Measurements from ENCODE around the gene ACP6. TPM values are rescaled to one million over a fixed set of nuclear protein-coding genes. Genes with fewer than 3 reads are reported as not detected.

The ACP6 gene
- total and polyA plus RNA-seq, 4 donors, result 9.6 to 25.3 (median 15.6) TPM

GRCh38 chr1:147654511-147654910 lies 15.8 kb downstream of the ACP6 start:
- DNase-seq (no peak), ATAC-seq (ENCODE audit: insufficient read depth, low FRiP score) (no peak)
- WGBS, 2 donors, result 95 to 96% methylated on average over 5 of the region's 5 CpGs
- TF ChIP-seq, protein P1, sequence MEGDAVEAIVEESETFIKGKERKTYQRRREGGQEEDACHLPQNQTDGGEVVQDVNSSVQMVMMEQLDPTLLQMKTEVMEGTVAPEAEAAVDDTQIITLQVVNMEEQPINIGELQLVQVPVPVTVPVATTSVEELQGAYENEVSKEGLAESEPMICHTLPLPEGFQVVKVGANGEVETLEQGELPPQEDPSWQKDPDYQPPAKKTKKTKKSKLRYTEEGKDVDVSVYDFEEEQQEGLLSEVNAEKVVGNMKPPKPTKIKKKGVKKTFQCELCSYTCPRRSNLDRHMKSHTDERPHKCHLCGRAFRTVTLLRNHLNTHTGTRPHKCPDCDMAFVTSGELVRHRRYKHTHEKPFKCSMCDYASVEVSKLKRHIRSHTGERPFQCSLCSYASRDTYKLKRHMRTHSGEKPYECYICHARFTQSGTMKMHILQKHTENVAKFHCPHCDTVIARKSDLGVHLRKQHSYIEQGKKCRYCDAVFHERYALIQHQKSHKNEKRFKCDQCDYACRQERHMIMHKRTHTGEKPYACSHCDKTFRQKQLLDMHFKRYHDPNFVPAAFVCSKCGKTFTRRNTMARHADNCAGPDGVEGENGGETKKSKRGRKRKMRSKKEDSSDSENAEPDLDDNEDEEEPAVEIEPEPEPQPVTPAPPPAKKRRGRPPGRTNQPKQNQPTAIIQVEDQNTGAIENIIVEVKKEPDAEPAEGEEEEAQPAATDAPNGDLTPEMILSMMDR (IDR thresholded peaks at IDR 0.05; ENCODE audit: control extremely low read depth, extremely low read depth), result no peak
- H3K9ac ChIP-seq (ENCODE audit: insufficient read depth in 1 of 2, low read length in 2 of 2), result no peak overlapping the region
- no peaks in the 10 kb centered on the region for H3K27me3 ChIP-seq (ENCODE audit: control insufficient read depth in 3 of 3, insufficient read depth in 3 of 3, low read length in 2 of 3)
- no peaks in the 10 kb centered on the region for H3K4me1 ChIP-seq (ENCODE audit: control insufficient read depth in 5 of 5, insufficient read depth in 5 of 5, low read length in 5 of 5)
- H3K4me3 ChIP-seq, result no peak overlapping the region
- H3K36me3 ChIP-seq (ENCODE audit: control insufficient read depth in 4 of 4, insufficient read depth in 4 of 4, low read length in 4 of 4), result peaks cover 5 to 32% (median 18%) of the 10 kb centered on the region in 4 donors
- peaks cover 0 to 2% (median 0%) of the 10 kb centered on the region in 4 donors for H3K9me3 ChIP-seq (ENCODE audit: control insufficient read depth in 4 of 4, insufficient read depth in 3 of 4, low read length in 3 of 4)
- H3K27ac ChIP-seq (ENCODE audit: low read depth in 1 of 2, low read length in 1 of 2), result no peak overlapping the region

GRCh38 chr1:147652306-147652705 lies 18.0 kb downstream of the ACP6 start:
- peaks cover 12 to 36% (median 19%) of the 10 kb centered on the region in 4 donors for H3K36me3 ChIP-seq (ENCODE audit: control insufficient read depth in 4 of 4, insufficient read depth in 4 of 4, low read length in 4 of 4)
- WGBS, 2 donors, result 94 to 98% methylated on average over 3 of the region's 3 CpGs
- H3K4me3 ChIP-seq, result no peak overlapping the region
- DNase-seq, result no peak
- no peak overlapping the region for H3K27ac ChIP-seq (ENCODE audit: low read depth in 1 of 2, low read length in 1 of 2)
- H3K9ac ChIP-seq (ENCODE audit: insufficient read depth in 1 of 2, low read length in 2 of 2), result no peak overlapping the region
- no peaks in the 10 kb centered on the region for H3K4me1 ChIP-seq (ENCODE audit: control insufficient read depth in 5 of 5, insufficient read depth in 5 of 5, low read length in 5 of 5)
- TF ChIP-seq, protein P1 (IDR thresholded peaks at IDR 0.05; ENCODE audit: control extremely low read depth, extremely low read depth), result no peak
- H3K9me3 ChIP-seq (ENCODE audit: control insufficient read depth in 4 of 4, insufficient read depth in 3 of 4, low read length in 3 of 4), result no peaks in the 10 kb centered on the region
- no peak for ATAC-seq (ENCODE audit: insufficient read depth, low FRiP score)
- H3K27me3 ChIP-seq (ENCODE audit: control insufficient read depth in 3 of 3, insufficient read depth in 3 of 3, low read length in 2 of 3), result no peaks in the 10 kb centered on the region

DNA sequence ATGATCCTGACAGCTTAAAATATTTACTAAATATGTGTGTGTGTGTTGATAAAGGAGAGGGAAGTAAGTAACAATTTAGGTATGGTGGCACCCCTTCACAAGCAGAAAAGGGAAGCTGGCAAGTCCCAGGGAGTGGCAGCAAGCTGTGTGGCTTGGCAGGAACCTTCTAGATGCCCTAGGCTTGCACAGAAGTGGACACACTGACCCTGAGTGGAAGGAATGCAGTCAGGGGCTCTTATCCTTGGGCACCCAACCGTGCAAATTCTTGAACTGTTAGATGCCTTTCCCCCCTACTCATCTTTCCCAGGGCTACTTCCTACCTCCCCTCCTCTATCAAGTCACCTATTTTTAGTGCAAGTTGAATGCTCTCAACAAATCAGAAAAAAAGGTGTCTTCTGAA lies 18.9 kb downstream of the ACP6 start:
- peaks cover 12 to 36% (median 19%) of the 10 kb centered on the region in 4 donors for H3K36me3 ChIP-seq (ENCODE audit: control insufficient read depth in 4 of 4, insufficient read depth in 4 of 4, low read length in 4 of 4)
- no peak for ATAC-seq (ENCODE audit: insufficient read depth, low FRiP score)
- no peaks in the 10 kb centered on the region for H3K4me1 ChIP-seq (ENCODE audit: control insufficient read depth in 5 of 5, insufficient read depth in 5 of 5, low read length in 5 of 5)
- H3K4me3 ChIP-seq, result no peak overlapping the region
- no peaks in the 10 kb centered on the region for H3K9me3 ChIP-seq (ENCODE audit: control insufficient read depth in 4 of 4, insufficient read depth in 3 of 4, low read length in 3 of 4)
- H3K27me3 ChIP-seq (ENCODE audit: control insufficient read depth in 3 of 3, insufficient read depth in 3 of 3, low read length in 2 of 3), result no peaks in the 10 kb centered on the region
- no peak overlapping the region for H3K27ac ChIP-seq (ENCODE audit: low read depth in 1 of 2, low read length in 1 of 2)
- 65 to 79% methylated on average over 1 of the region's 1 CpG for WGBS, 2 donors
- TF ChIP-seq, protein P1 (IDR thresholded peaks at IDR 0.05; ENCODE audit: control extremely low read depth, extremely low read depth), result no peak
- H3K9ac ChIP-seq (ENCODE audit: insufficient read depth in 1 of 2, low read length in 2 of 2), result no peak overlapping the region
- DNase-seq, result no peak

- Histone ChIP-seq H3K9ac (ENCODE audit: insufficient read depth in 1 of 2, low read length in 2 of 2) (no peak overlapping the region), H3K27ac (ENCODE audit: low read depth in 1 of 2, low read length in 1 of 2) (no peak overlapping the region), H3K4me3 (no peak overlapping the region), H3K36me3 (ENCODE audit: control insufficient read depth in 4 of 4, insufficient read depth in 4 of 4, low read length in 4 of 4) (peaks cover 9 to 27% (median 17%) of the 10 kb centered on the region in 4 donors), H3K27me3 (ENCODE audit: control insufficient read depth in 3 of 3, insufficient read depth in 3 of 3, low read length in 2 of 3) (no peaks in the 10 kb centered on the region), H3K4me1 (ENCODE audit: control insufficient read depth in 5 of 5, insufficient read depth in 5 of 5, low read length in 5 of 5) (no peaks in the 10 kb centered on the region), H3K9me3 (ENCODE audit: control insufficient read depth in 4 of 4, insufficient read depth in 3 of 4, low read length in 3 of 4) (no peaks in the 10 kb centered on the region)
- WGBS, 2 donors, result 58 to 87% methylated on average over 2 of the region's 2 CpGs
- TF ChIP-seq, protein P1 (IDR thresholded peaks at IDR 0.05; ENCODE audit: control extremely low read depth, extremely low read depth), result no peak
- no peak for DNase-seq
- no peak for ATAC-seq (ENCODE audit: insufficient read depth, low FRiP score)
Observed at GRCh38 chr1:147648933-147649332, 21.4 kb downstream of the ACP6 start.

All from lung (tissue), 12 donors.